T-cell (primary cell): ENCODE data around the gene TMEM123. TPM values are rescaled to one million over a fixed set of nuclear protein-coding genes. Genes with fewer than 3 reads are reported as not detected.
A peak's percentile ranks its signal among the peaks of the same experiment; 100 is the strongest.

Experiments
- ATAC-seq, 4 experiments: fragments of 200-7000 bp in 3 of 4; fragments of 150-1000 bp in 1 of 4; cut with Tn5 transposase; replicated peaks in 1 of 4; 1 replicate in 3 of 4; 2 replicates in 1 of 4; pipeline ENCODE4 v1.10.0; 2021; ENCODE audit warnings: moderate library complexity in 3 of 4, mild to moderate bottlenecking in 2 of 4, moderate number of reproducible peaks in 1 of 4
- CTCF ChIA-PET, 2 donors: fragments of 300-600 bp; sonication (Branson Sonifier 250); formaldehyde crosslinking; loops; one replicate each; lab custom pipeline; 2022; ENCODE audit warnings: antibody characterized with exemption in 2 of 2; lab: Charles Lee
- POLR2A ChIA-PET, 2 donors: fragments of 300-600 bp; sonication (Branson Sonifier 250); formaldehyde crosslinking; loops; one replicate each; lab custom pipeline; 2022; ENCODE audit warnings: antibody characterized with exemption in 2 of 2; lab: Charles Lee
- DNase-seq, 35 experiments: peaks; one replicate each; pipeline versions ENCODE4 v3.0.0 to v3.0.0-alpha.2; 2013 to 2023
- H3K27ac ChIP-seq: one replicate; pipeline ENCODE4 v1.5.1; 2013; ENCODE audit warnings: low read length
- H3K27me3 ChIP-seq, 2 experiments: replicated peaks in 1 of 2; 1 replicate in 1 of 2; 2 replicates in 1 of 2; pipeline versions ENCODE4 v1.6.1 to v1.7.0; 2013; ENCODE audit warnings: low read length in 1 of 2, mixed read lengths in 1 of 2; ENCODE audit not compliant: control insufficient read depth in 2 of 2, insufficient read depth in 2 of 2; ENCODE audit errors: extremely low read depth in 1 of 2
- H3K36me3 ChIP-seq, 2 donors: 1 replicate in 1 of 2; 2 replicates in 1 of 2; pipeline versions ENCODE4 v1.6.1 to v1.7.0; 2013; ENCODE audit warnings: low read length in 1 of 2; ENCODE audit not compliant: control insufficient read depth in 2 of 2, insufficient read depth in 1 of 2; ENCODE audit errors: extremely low read depth in 1 of 2
- H3K4me1 ChIP-seq, 2 experiments: 1 replicate in 1 of 2; 2 replicates in 1 of 2; pipeline versions ENCODE4 v1.6.1 to v1.7.0; 2013; ENCODE audit warnings: low read length in 2 of 2, mixed read lengths in 1 of 2; ENCODE audit not compliant: insufficient read depth in 2 of 2, control insufficient read depth in 1 of 2; ENCODE audit errors: extremely low read depth in 1 of 2
- H3K4me3 ChIP-seq, 2 donors: 1 replicate in 1 of 2; 2 replicates in 1 of 2; pipeline versions ENCODE4 v1.5.1 to v1.7.0; 2013; ENCODE audit warnings: mild to moderate bottlenecking in 2 of 2, low read length in 1 of 2, moderate library complexity in 1 of 2; ENCODE audit not compliant: control insufficient read depth in 1 of 2; ENCODE audit errors: extremely low read depth in 1 of 2
- H3K9me3 ChIP-seq: 2 replicates; pipeline ENCODE4 v1.7.0; 2013
- H3K27ac Mint-ChIP-seq, 2 donors: one replicate each; pipeline ENCODE4 v1.8.0; 2020 to 2021; ENCODE audit warnings: mild to moderate bottlenecking in 2 of 2, mixed read lengths in 2 of 2
- H3K27me3 Mint-ChIP-seq, 2 donors: one replicate each; pipeline ENCODE4 v1.8.0; 2021 to 2022; ENCODE audit warnings: mixed read lengths in 2 of 2
- H3K36me3 Mint-ChIP-seq: one replicate; pipeline ENCODE4 v1.8.0; 2021; ENCODE audit warnings: mixed read lengths
- H3K4me1 Mint-ChIP-seq, 3 donors: one replicate each; pipeline ENCODE4 v1.8.0; 2020 to 2022; ENCODE audit warnings: mixed read lengths in 3 of 3, mild to moderate bottlenecking in 1 of 3
- H3K4me3 Mint-ChIP-seq, 3 donors: one replicate each; pipeline ENCODE4 v1.8.0; 2020 to 2022; ENCODE audit warnings: mild to moderate bottlenecking in 3 of 3, mixed read lengths in 3 of 3, moderate library complexity in 3 of 3
- H3K9me3 Mint-ChIP-seq, 3 donors: one replicate each; pipeline ENCODE4 v1.8.0; 2020 to 2022; ENCODE audit warnings: mixed read lengths in 3 of 3
- WGBS: methylation state at CpG from one replicate; pipeline ENCODE4 v1.1.5; 2013; ENCODE audit warnings: missing lambda C conversion rate; ENCODE audit not compliant: insufficient coverage; 5-methylcytosine and 5-hydroxymethylcytosine counted together
- total RNA-seq, 35 experiments: library from RNA in 6 of 35; stranded (reverse) in 6 of 35; fragments of 120-200 nt in 1 of 35; gene quantifications; one replicate each; pipeline versions ENCODE4 v1.2.1 to v1.2.4 and lab custom pipeline; 2013 to 2026

The TMEM123 gene
- total RNA-seq, 5 donors from 2014 or later (not counting 1 experiment from before 2014, with no cell fraction given), result 361 to 469 (median 428) TPM

- no peak overlapping the region for H3K4me3 Mint-ChIP-seq
- POLR2A ChIA-PET, result interaction anchor here in 1 of 2 donors (0.6 kb wide), 1 partner anchor 97 kb away, joined by 3 read pairs; no protein-coding TSS in a partner anchor
- ATAC-seq (no peak), DNase-seq (no peak)
- peaks cover 30 to 45% (median 40%) of the 10 kb centered on the region in 3 donors for H3K4me1 Mint-ChIP-seq
- Histone ChIP-seq H3K27me3 (no peaks in the 10 kb centered on the region), H3K27ac (no peak overlapping the region), H3K9me3 (no peaks in the 10 kb centered on the region), H3K36me3 (peaks cover 0 to 17% of the 10 kb centered on the region in 2 donors), H3K4me1 (peaks cover 12 to 13% of the 10 kb centered on the region in 2 experiments), H3K4me3 (no peak overlapping the region)
- H3K27me3 Mint-ChIP-seq, result no peaks in the 10 kb centered on the region
- WGBS, result no CpG with 5 or more reads among the region's 8 CpGs
- H3K27ac Mint-ChIP-seq, result peak overlapping the region; percentile 63 to 82
- peaks cover 61% of the 10 kb centered on the region for H3K36me3 Mint-ChIP-seq
- CTCF ChIA-PET, result interaction anchor here in 1 of 2 donors (0.7 kb wide), 1 partner anchor 99 kb away, joined by 6 read pairs; no protein-coding TSS in a partner anchor
- H3K9me3 Mint-ChIP-seq, result no peaks in the 10 kb centered on the region
Measured at GRCh38 chr11:102387043-102387781, 65.4 kb downstream of the TMEM123 start.

- Histone ChIP-seq H3K9me3 (no peaks in the 10 kb centered on the region), H3K4me3 (no peak overlapping the region), H3K36me3 (peaks cover 0 to 21% of the 10 kb centered on the region in 2 donors), H3K4me1 (peaks cover 7 to 13% of the 10 kb centered on the region in 2 experiments), H3K27ac (no peak overlapping the region), H3K27me3 (no peaks in the 10 kb centered on the region)
- Mint-ChIP-seq H3K27ac (peak overlapping the region; percentile 63 to 82), H3K9me3 (no peaks in the 10 kb centered on the region), H3K36me3 (peaks cover 67% of the 10 kb centered on the region), H3K4me1 (peaks cover 30 to 39% (median 39%) of the 10 kb centered on the region in 3 donors), H3K4me3 (no peak overlapping the region), H3K27me3 (no peaks in the 10 kb centered on the region)
- ATAC-seq, result peak; percentile 29 to 61 (median 50)
- WGBS, result no CpG with 5 or more reads among the region's 2 CpGs
- no peak for DNase-seq
- POLR2A ChIA-PET, result interaction anchor here in 1 of 2 donors (1.1 kb wide), 1 partner anchor 36 kb away, joined by 4 read pairs; no protein-coding TSS in a partner anchor
- CTCF ChIA-PET, result interaction anchor here in 1 of 2 donors (0.5 to 0.7 kb wide), 2 partner anchors 44 to 74 kb away, joined by 3 to 4 read pairs; no protein-coding TSS in a partner anchor
Measured at GRCh38 chr11:102386136-102386734, 66.3 kb downstream of the TMEM123 start.

GRCh38 chr11:102385085-102386007, 67.2 kb downstream of the TMEM123 start:
- ChIA-PET CTCF (interaction anchor here in 1 of 2 donors (0.5 to 0.7 kb wide), 2 partner anchors 44 to 73 kb away, joined by 3 to 4 read pairs; no protein-coding TSS in a partner anchor), POLR2A (interaction anchor here in 1 of 2 donors (1.1 kb wide), 1 partner anchor 37 kb away, joined by 4 read pairs; no protein-coding TSS in a partner anchor)
- H3K27ac Mint-ChIP-seq, result peak overlapping the region; percentile 56 to 71
- DNase-seq (no peak), ATAC-seq (no peak)
- Histone ChIP-seq H3K4me1 (peaks cover 0 to 13% of the 10 kb centered on the region in 2 experiments), H3K9me3 (no peaks in the 10 kb centered on the region), H3K36me3 (peaks cover 7 to 21% of the 10 kb centered on the region in 2 donors), H3K4me3 (no peak overlapping the region), H3K27me3 (no peaks in the 10 kb centered on the region), H3K27ac (no peak overlapping the region)
- no CpG with 5 or more reads among the region's 5 CpGs for WGBS
- peaks cover 69% of the 10 kb centered on the region for H3K36me3 Mint-ChIP-seq
- no peaks in the 10 kb centered on the region for H3K27me3 Mint-ChIP-seq
- H3K9me3 Mint-ChIP-seq, result no peaks in the 10 kb centered on the region
- H3K4me1 Mint-ChIP-seq, result peaks cover 24 to 33% (median 31%) of the 10 kb centered on the region in 3 donors
- no peak overlapping the region for H3K4me3 Mint-ChIP-seq

- no peaks in the 10 kb centered on the region for H3K27me3 ChIP-seq
- no peaks in the 10 kb centered on the region for H3K9me3 ChIP-seq
- Mint-ChIP-seq H3K4me3 (no peak overlapping the region), H3K4me1 (peaks cover 23 to 29% (median 28%) of the 10 kb centered on the region in 3 donors), H3K27me3 (no peaks in the 10 kb centered on the region), H3K36me3 (peaks cover 75% of the 10 kb centered on the region), H3K27ac (peak overlapping the region; percentile 56 to 71), H3K9me3 (no peaks in the 10 kb centered on the region)
- no peak for DNase-seq
- ATAC-seq, result no peak
- 100% methylated on average over 4 of the region's 15 CpGs for WGBS
- H3K36me3 ChIP-seq, result peaks cover 7 to 28% of the 10 kb centered on the region in 2 donors
- POLR2A ChIA-PET, result interaction anchor here in 1 of 2 donors (0.7 kb wide), 1 partner anchor 9 kb away, joined by 4 read pairs; no protein-coding TSS in a partner anchor
- CTCF ChIA-PET, result interaction anchor here in 1 of 2 donors (1.1 kb wide), 1 partner anchor 42 kb away, joined by 4 read pairs; no protein-coding TSS in a partner anchor
- H3K4me1 ChIP-seq, result peaks cover 0 to 13% of the 10 kb centered on the region in 2 experiments
- H3K27ac ChIP-seq, result no peak overlapping the region
- H3K4me3 ChIP-seq, result no peak overlapping the region
Measured at GRCh38 chr11:102384419-102385079, 68.0 kb downstream of the TMEM123 start.

- H3K36me3 Mint-ChIP-seq, result peaks cover 75% of the 10 kb centered on the region
- peak overlapping the region; percentile 32 to 52 for H3K27ac Mint-ChIP-seq
- peaks cover 23 to 29% (median 26%) of the 10 kb centered on the region in 3 donors for H3K4me1 Mint-ChIP-seq
- DNase-seq (no peak), ATAC-seq (no peak)
- no peak overlapping the region for H3K27ac ChIP-seq
- ChIA-PET POLR2A (interaction anchor here (0.6 to 0.7 kb wide), 2 partner anchors 8 to 47 kb away, joined by 4 read pairs; no protein-coding TSS in a partner anchor), CTCF (interaction anchor here in 1 of 2 donors (1.1 kb wide), 1 partner anchor 42 kb away, joined by 4 read pairs; no protein-coding TSS in a partner anchor)
- H3K4me1 ChIP-seq, result peaks cover 0 to 13% of the 10 kb centered on the region in 2 experiments
- WGBS, result 100% methylated on average over 1 of the region's 3 CpGs
- peaks cover 7 to 34% of the 10 kb centered on the region in 2 donors for H3K36me3 ChIP-seq
- H3K27me3 ChIP-seq, result no peaks in the 10 kb centered on the region
- H3K9me3 ChIP-seq, result no peaks in the 10 kb centered on the region
- no peaks in the 10 kb centered on the region for H3K27me3 Mint-ChIP-seq
- H3K4me3 Mint-ChIP-seq, result no peak overlapping the region
- H3K4me3 ChIP-seq, result no peak overlapping the region
- no peaks in the 10 kb centered on the region for H3K9me3 Mint-ChIP-seq
Measured at GRCh38 chr11:102383839-102384238, 68.7 kb downstream of the TMEM123 start.
